T-helper 22 cell (primary cell): ENCODE data around the gene TVP23C.
"Not testable (repeated sequence)": the region's sequence is repeated elsewhere in the genome, so short reads cannot be mapped to it uniquely, and the experiment has no call there.

ENCODE experiments used
- DNase-seq: peaks from one replicate; pipeline ENCODE4 v3.0.0-alpha.2; 2020; ENCODE audit warnings: low read depth

TVP23C gene

DNA sequence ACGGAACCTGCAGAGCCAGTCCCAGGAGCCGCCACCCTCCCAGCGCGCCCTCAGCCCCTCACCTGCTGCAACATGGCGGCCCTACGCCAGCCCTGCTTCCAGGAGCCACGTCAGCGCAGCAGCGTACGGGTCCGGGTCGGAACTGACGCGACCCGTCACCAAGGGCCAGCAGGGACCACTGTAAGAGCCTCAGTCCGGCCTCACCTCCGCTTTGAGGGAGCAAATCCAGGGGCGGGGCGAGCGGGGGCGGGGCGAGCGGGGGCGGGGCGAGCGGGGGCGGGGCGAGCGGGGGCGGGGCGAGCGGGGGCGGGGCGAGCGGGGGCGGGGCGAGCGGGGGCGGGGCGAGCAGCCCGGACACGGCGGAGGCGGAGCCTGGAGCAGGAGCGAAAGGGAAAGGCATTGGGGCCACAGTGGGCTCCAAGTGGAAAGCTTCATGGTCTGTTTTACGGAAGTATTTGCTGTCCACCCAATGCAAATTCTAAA, at the start of gene TVP23C:
TVP23C (minus strand) TSS at position 109 of the 483 bp plus-strand sequence; CDS start at position 74, 35 bp downstream.
- DNase-seq = peak; percentile 66

- DNase-seq = not testable (repeated sequence)
Observed at GRCh38 chr17:15592960-15593359, 29.7 kb upstream of the TVP23C start.

- DNase-seq = not testable (repeated sequence)
Observed at GRCh38 chr17:15591986-15592385, 28.7 kb upstream of the TVP23C start.

GRCh38 chr17:15590844-15591243, 27.6 kb upstream of the TVP23C start:
- DNase-seq = not testable (repeated sequence)

GRCh38 chr17:15589544-15590536, 26.6 kb upstream of the TVP23C start:
- peak; percentile 7 for DNase-seq

GRCh38 chr17:15588017-15588416, 24.7 kb upstream of the TVP23C start:
- DNase-seq = not testable (repeated sequence)

DNA sequence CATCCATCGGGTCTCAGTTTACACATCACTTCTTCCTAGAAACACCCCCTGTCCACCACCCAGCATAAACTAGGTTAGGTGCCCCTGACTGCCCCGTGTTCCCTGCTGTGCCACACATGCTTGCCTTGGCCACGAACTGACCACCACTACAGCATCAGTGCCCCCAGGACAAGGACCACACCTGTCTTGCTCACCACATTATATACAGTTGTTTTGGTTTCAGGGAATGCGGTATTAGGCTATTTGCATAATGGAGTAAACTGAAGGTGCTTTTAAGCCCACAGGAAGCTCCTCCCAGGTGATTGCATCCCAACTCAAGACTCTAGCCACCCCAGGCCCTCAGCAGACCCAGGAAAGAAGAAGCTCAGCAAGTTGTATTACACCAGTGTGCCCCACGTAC, 20.0 kb upstream of the TVP23C start:
- DNase-seq = not testable (repeated sequence)

- DNase-seq = not testable (repeated sequence)
Observed at GRCh38 chr17:15581462-15581861, 18.2 kb upstream of the TVP23C start.

DNA sequence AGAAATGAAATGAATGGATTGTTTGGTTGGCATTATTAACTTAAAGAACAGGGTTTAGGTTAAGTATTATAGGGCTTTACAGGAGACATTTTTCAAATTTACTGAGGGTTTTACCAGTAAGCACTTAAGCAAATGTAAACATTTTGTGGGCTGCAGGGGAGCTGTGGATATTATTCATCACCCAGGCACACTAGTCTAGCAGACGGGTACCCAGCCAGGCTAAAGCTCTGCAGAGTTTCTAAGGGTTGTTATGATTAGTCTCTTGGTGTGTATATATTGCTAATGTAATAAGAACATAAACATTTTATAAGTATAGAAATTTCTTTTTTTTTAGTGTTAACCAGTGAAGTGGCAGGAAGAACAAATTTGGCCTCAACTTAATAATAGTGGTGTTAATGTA, 13.6 kb upstream of the TVP23C start:
- DNase-seq = not testable (repeated sequence)

GRCh38 chr17:15574660-15575059, 11.4 kb upstream of the TVP23C start:
- DNase-seq = not testable (repeated sequence)

DNA sequence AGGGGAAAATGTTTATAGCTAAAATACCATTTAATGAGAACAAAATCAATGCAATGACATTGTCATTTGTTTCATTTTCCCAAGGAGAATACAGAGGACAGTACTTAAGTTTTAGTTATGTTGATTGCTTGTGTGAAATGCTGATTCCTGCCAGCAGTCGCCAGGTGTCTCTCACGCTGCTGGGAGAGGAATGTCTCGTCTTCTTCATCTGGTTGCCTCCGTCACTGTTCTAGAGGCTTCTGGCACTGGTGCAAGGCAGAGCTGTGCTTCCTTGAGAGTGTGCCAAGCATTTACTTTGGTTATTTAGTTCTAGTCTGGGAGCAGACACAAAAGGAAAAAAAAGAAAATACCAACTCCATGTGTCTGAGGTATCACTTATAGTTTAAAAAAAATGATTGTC, 10.6 kb upstream of the TVP23C start:
- not testable (repeated sequence) for DNase-seq

DNA sequence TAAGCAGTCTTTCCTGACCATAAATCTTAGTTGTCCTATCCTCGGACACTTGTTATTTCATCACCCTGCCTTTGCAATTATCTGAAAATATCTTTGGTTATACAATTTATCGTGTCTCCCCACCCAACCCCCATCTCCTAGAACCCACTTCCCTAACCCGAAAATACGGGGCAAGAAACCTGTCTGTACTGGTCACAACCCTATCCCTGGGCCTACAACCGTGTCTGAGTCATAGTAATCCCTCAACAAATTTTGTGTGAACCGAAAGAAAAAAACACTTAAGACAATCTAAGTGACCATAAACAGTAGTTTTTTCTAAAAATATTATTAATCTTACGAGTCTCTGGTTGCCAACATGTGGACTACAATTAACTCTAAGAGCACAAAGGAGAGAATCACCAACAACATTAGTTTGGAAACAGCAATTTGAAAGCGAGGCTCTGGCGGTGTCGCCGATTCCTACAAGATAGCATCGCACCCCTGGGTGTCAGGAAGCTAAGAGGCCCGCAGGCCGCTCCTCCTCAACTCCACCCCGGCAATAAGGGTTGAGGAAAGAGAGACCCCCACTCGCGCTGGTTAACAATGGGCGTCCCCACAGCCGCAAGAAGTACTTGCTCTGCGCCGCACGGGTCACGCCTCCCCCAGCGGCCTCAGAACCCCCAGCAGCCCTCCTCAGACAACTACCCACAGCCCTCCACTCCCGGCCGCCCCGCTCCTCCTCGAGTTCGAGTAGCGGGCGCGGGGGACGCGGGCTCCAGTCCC, 489 bp downstream of the TVP23C start:
- DNase-seq = not testable (repeated sequence)

- not testable (repeated sequence) for DNase-seq
Observed at GRCh38 chr17:15561439-15561838, 1.8 kb downstream of the TVP23C start.

DNA sequence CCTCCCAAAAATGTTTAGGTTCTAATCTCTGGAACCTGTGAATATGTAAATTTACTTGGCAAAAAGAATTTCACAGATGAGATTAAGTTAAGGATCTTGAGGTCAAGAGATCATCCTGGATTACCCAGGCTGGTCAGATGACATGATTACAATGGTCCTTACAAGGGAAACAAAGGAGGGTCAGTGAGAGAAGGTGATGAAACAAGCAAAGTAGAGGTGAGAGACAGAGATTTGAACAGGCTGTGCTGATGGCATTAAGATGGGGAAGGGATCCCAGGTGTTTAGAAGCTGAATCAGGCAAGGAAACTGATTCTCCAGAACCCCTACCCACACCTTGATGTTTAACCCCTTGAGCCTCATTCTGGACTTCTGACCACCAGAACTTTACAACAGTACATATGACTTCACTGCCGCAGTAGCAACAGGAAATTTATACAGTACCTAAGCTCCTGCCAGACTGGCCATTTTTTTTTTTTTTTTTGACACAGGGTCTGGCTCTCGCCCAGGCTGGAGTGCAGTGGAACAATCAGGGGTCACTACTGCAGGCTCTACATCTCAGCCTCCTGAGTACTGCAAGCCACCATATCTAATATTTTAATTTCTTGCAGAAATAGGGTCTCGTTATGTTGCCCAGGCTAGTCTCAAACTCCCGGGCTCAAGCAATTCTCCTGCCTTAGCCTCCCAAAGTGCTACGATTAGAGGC, 4.7 kb downstream of the TVP23C start:
- DNase-seq = not testable (repeated sequence)

- DNase-seq = not testable (repeated sequence)
Observed at GRCh38 chr17:15557334-15557832, 5.9 kb downstream of the TVP23C start.

DNA sequence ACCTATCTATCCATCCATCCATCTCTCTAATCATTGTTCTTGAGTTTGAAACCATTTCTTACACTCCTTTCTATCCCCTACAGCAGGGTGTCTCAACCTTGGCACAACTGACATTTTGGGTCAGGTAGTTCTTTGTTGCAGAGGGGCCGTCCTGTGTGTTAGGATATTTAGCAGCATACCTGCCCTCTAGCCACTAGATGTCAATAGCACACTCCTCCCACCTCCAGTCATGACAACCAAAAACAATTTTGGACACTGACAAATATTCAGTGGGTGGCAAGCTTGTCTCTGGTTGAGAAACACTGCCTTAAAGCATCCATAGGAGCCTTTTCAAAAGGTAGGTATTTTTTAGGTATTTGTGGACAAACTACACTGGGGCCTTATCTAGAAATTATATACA, 10.4 kb downstream of the TVP23C start:
- DNase-seq = not testable (repeated sequence)

DNA sequence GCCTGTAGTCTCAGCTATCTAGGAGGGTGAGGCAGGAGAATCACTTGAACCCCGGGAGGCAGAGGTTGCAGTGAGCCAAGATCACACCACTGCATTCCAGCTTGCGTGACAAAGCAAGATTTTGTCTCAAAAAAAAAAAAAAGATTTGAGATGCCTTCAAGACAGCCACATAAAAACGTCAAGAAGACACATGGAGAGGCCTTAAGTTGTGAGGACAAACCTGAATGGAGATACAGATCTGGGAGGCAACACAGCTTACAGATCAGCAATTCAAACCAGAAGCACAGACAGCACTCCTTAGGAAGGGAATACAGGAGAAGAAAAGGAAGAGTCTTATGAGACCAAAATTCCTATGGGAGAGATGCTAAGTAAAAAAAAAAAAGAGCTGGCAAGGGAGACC, 13.7 kb downstream of the TVP23C start:
- DNase-seq = not testable (repeated sequence)

GRCh38 chr17:15546604-15547003, 16.7 kb downstream of the TVP23C start:
- not testable (repeated sequence) for DNase-seq

- not testable (repeated sequence) for DNase-seq
Observed at GRCh38 chr17:15540371-15541219, 22.7 kb downstream of the TVP23C start.

GRCh38 chr17:15533122-15533521, 30.2 kb downstream of the TVP23C start:
- not testable (repeated sequence) for DNase-seq
